Measurements from ENCODE around the gene TUT4.

TUT4 gene

GRCh38 chr1:52574594-52574993, 21.7 kb upstream of the TUT4 start:
- Histone ChIP-seq H2BK120ac (ENCODE audit: insufficient read depth, low read length, poor library complexity) (no peak overlapping the region), H3K14ac (ENCODE audit: low read length) (no peak overlapping the region), H2AK5ac (ENCODE audit: low read length) (no peak overlapping the region), H4K91ac (ENCODE audit: low read depth, low read length) (no peak overlapping the region), H2BK12ac (ENCODE audit: low read length) (no peak overlapping the region), H4K12ac (ENCODE audit: low read depth, low read length) (no peak overlapping the region), H2BK5ac (ENCODE audit: low read depth, low read length, poor library complexity) (no peak overlapping the region), H3K23ac (ENCODE audit: low read length) (no peak overlapping the region), H3K27ac (ENCODE audit: low read depth, low read length) (no peak overlapping the region), H4K8ac (ENCODE audit: low read depth, low read length) (no peak overlapping the region), H3K4me2 (ENCODE audit: low read length) (no peak overlapping the region), H3K18ac (ENCODE audit: low read length) (no peak overlapping the region), H3K9ac (ENCODE audit: low read length) (no peak overlapping the region), H3K79me2 (ENCODE audit: control insufficient read depth, insufficient read depth, low read length, poor library complexity) (no peaks in the 10 kb centered on the region), H3K36me3 (ENCODE audit: control insufficient read depth in 1 of 2, insufficient read depth in 2 of 2, low read length in 2 of 2) (no peaks in the 10 kb centered on the region), H3K4me1 (ENCODE audit: control insufficient read depth in 1 of 2, insufficient read depth in 2 of 2, low read length in 2 of 2) (peaks cover 4 to 5% of the 10 kb centered on the region in 2 experiments), H3K27me3 (ENCODE audit: insufficient read depth, low read length) (no peaks in the 10 kb centered on the region), H3K79me1 (ENCODE audit: low read length) (peaks cover 1% of the 10 kb centered on the region), H3K4ac (ENCODE audit: low read depth, low read length) (no peak overlapping the region), H3K4me3 (ENCODE audit: low read depth, low read length) (no peak overlapping the region), H2AFZ (ENCODE audit: insufficient read depth, low read length, poor library complexity) (no peak overlapping the region), H3K9me3 (ENCODE audit: insufficient read depth, low read depth, low read length) (no peaks in the 10 kb centered on the region)
- peak; percentile 42 to 85 for DNase-seq
- WGBS (ENCODE audit: extremely low coverage, insufficient coverage, insufficient read length) = no CpG with 5 or more reads among the region's 2 CpGs

DNA sequence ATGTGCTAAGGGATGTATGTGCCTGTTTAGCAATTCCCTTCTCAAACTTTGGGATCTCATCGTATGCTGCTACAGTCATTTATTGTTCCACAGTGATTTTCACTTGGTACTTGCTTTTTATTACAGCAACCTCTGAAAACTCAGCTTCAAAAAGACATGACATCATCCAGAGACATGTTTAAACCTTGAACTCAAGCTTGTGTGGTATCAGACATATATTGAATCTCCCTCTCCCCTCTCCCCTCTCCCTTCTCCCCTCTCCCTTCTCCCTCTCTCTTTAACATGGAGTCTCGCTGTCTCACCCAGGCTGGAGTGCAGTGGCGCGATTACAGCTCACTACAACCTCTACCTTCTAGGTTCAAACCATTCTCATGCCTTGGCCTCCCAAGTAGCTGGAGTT, 19.5 kb upstream of the TUT4 start:
- H4K12ac ChIP-seq (ENCODE audit: low read depth, low read length) = no peak overlapping the region
- H3K14ac ChIP-seq (ENCODE audit: low read length) = no peak overlapping the region
- H4K91ac ChIP-seq (ENCODE audit: low read depth, low read length) = no peak overlapping the region
- no peaks in the 10 kb centered on the region for H3K79me1 ChIP-seq (ENCODE audit: low read length)
- no peak overlapping the region for H3K4me3 ChIP-seq (ENCODE audit: low read depth, low read length)
- H3K4me1 ChIP-seq (ENCODE audit: control insufficient read depth in 1 of 2, insufficient read depth in 2 of 2, low read length in 2 of 2) = peaks cover 0 to 1% of the 10 kb centered on the region in 2 experiments
- H3K23ac ChIP-seq (ENCODE audit: low read length) = no peak overlapping the region
- H2BK12ac ChIP-seq (ENCODE audit: low read length) = no peak overlapping the region
- H4K8ac ChIP-seq (ENCODE audit: low read depth, low read length) = no peak overlapping the region
- H3K79me2 ChIP-seq (ENCODE audit: control insufficient read depth, insufficient read depth, low read length, poor library complexity) = no peaks in the 10 kb centered on the region
- WGBS (ENCODE audit: extremely low coverage, insufficient coverage, insufficient read length) = no CpG with 5 or more reads among the region's 4 CpGs
- no peak overlapping the region for H3K9ac ChIP-seq (ENCODE audit: low read length)
- no peaks in the 10 kb centered on the region for H3K9me3 ChIP-seq (ENCODE audit: insufficient read depth, low read depth, low read length)
- H3K4ac ChIP-seq (ENCODE audit: low read depth, low read length) = no peak overlapping the region
- DNase-seq = no peak
- H2AK5ac ChIP-seq (ENCODE audit: low read length) = no peak overlapping the region
- no peak overlapping the region for H3K4me2 ChIP-seq (ENCODE audit: low read length)
- no peaks in the 10 kb centered on the region for H3K27me3 ChIP-seq (ENCODE audit: insufficient read depth, low read length)
- H3K36me3 ChIP-seq (ENCODE audit: control insufficient read depth in 1 of 2, insufficient read depth in 2 of 2, low read length in 2 of 2) = no peaks in the 10 kb centered on the region
- no peak overlapping the region for H3K18ac ChIP-seq (ENCODE audit: low read length)
- H2BK5ac ChIP-seq (ENCODE audit: low read depth, low read length, poor library complexity) = no peak overlapping the region
- H2AFZ ChIP-seq (ENCODE audit: insufficient read depth, low read length, poor library complexity) = no peak overlapping the region
- no peak overlapping the region for H3K27ac ChIP-seq (ENCODE audit: low read depth, low read length)
- no peak overlapping the region for H2BK120ac ChIP-seq (ENCODE audit: insufficient read depth, low read length, poor library complexity)

DNA sequence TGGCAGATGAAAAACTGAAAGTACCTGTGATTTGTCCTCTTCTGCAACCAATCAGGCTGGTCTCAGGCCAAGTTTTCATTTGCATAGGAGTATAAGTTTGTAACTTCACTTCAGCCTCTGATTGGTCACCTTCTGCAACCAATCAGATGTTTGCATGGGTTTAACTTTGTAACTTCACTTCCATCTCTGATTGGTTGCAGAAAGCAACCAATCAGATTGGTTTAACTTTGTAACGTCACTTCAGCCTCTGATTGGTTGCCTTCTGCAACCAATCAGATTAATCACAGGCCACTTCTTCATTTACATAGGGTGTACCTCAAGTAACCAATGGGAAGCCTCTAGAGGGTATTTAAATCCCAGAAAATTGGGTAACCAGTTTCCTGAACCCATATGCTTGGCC, 18.9 kb upstream of the TUT4 start:
- no peak overlapping the region for H3K27ac ChIP-seq (ENCODE audit: low read depth, low read length)
- no peaks in the 10 kb centered on the region for H3K27me3 ChIP-seq (ENCODE audit: insufficient read depth, low read length)
- H3K18ac ChIP-seq (ENCODE audit: low read length) = no peak overlapping the region
- H3K79me1 ChIP-seq (ENCODE audit: low read length) = no peaks in the 10 kb centered on the region
- no peaks in the 10 kb centered on the region for H3K9me3 ChIP-seq (ENCODE audit: insufficient read depth, low read depth, low read length)
- H4K8ac ChIP-seq (ENCODE audit: low read depth, low read length) = no peak overlapping the region
- H3K23ac ChIP-seq (ENCODE audit: low read length) = no peak overlapping the region
- H2AK5ac ChIP-seq (ENCODE audit: low read length) = no peak overlapping the region
- no peak overlapping the region for H3K14ac ChIP-seq (ENCODE audit: low read length)
- H3K9ac ChIP-seq (ENCODE audit: low read length) = no peak overlapping the region
- WGBS (ENCODE audit: extremely low coverage, insufficient coverage, insufficient read length) = no CpG with 5 or more reads among the region's 1 CpG
- no peak overlapping the region for H4K12ac ChIP-seq (ENCODE audit: low read depth, low read length)
- no peak overlapping the region for H3K4me2 ChIP-seq (ENCODE audit: low read length)
- no peak overlapping the region for H4K91ac ChIP-seq (ENCODE audit: low read depth, low read length)
- H3K4me1 ChIP-seq (ENCODE audit: control insufficient read depth in 1 of 2, insufficient read depth in 2 of 2, low read length in 2 of 2) = peaks cover 0 to 1% of the 10 kb centered on the region in 2 experiments
- H3K4me3 ChIP-seq (ENCODE audit: low read depth, low read length) = no peak overlapping the region
- H3K4ac ChIP-seq (ENCODE audit: low read depth, low read length) = no peak overlapping the region
- no peak for DNase-seq
- no peak overlapping the region for H2BK12ac ChIP-seq (ENCODE audit: low read length)
- H2BK5ac ChIP-seq (ENCODE audit: low read depth, low read length, poor library complexity) = no peak overlapping the region
- H3K36me3 ChIP-seq (ENCODE audit: control insufficient read depth in 1 of 2, insufficient read depth in 2 of 2, low read length in 2 of 2) = no peaks in the 10 kb centered on the region
- H2AFZ ChIP-seq (ENCODE audit: insufficient read depth, low read length, poor library complexity) = no peak overlapping the region
- H3K79me2 ChIP-seq (ENCODE audit: control insufficient read depth, insufficient read depth, low read length, poor library complexity) = no peaks in the 10 kb centered on the region
- no peak overlapping the region for H2BK120ac ChIP-seq (ENCODE audit: insufficient read depth, low read length, poor library complexity)

- no peak overlapping the region for H3K4me2 ChIP-seq (ENCODE audit: low read length)
- no CpG with 5 or more reads among the region's 7 CpGs for WGBS (ENCODE audit: extremely low coverage, insufficient coverage, insufficient read length)
- H3K27me3 ChIP-seq (ENCODE audit: insufficient read depth, low read length) = no peaks in the 10 kb centered on the region
- no peak overlapping the region for H4K12ac ChIP-seq (ENCODE audit: low read depth, low read length)
- no peak for DNase-seq
- no peak overlapping the region for H2BK120ac ChIP-seq (ENCODE audit: insufficient read depth, low read length, poor library complexity)
- no peak overlapping the region for H3K23ac ChIP-seq (ENCODE audit: low read length)
- H3K4ac ChIP-seq (ENCODE audit: low read depth, low read length) = no peak overlapping the region
- no peak overlapping the region for H2AFZ ChIP-seq (ENCODE audit: insufficient read depth, low read length, poor library complexity)
- H2AK5ac ChIP-seq (ENCODE audit: low read length) = no peak overlapping the region
- no peak overlapping the region for H4K8ac ChIP-seq (ENCODE audit: low read depth, low read length)
- no peak overlapping the region for H3K4me3 ChIP-seq (ENCODE audit: low read depth, low read length)
- no peaks in the 10 kb centered on the region for H3K79me2 ChIP-seq (ENCODE audit: control insufficient read depth, insufficient read depth, low read length, poor library complexity)
- H2BK12ac ChIP-seq (ENCODE audit: low read length) = no peak overlapping the region
- H3K79me1 ChIP-seq (ENCODE audit: low read length) = no peaks in the 10 kb centered on the region
- H3K9me3 ChIP-seq (ENCODE audit: insufficient read depth, low read depth, low read length) = no peaks in the 10 kb centered on the region
- no peak overlapping the region for H3K14ac ChIP-seq (ENCODE audit: low read length)
- no peak overlapping the region for H3K18ac ChIP-seq (ENCODE audit: low read length)
- no peak overlapping the region for H2BK5ac ChIP-seq (ENCODE audit: low read depth, low read length, poor library complexity)
- peaks cover 0 to 1% of the 10 kb centered on the region in 2 experiments for H3K4me1 ChIP-seq (ENCODE audit: control insufficient read depth in 1 of 2, insufficient read depth in 2 of 2, low read length in 2 of 2)
- no peak overlapping the region for H3K27ac ChIP-seq (ENCODE audit: low read depth, low read length)
- no peaks in the 10 kb centered on the region for H3K36me3 ChIP-seq (ENCODE audit: control insufficient read depth in 1 of 2, insufficient read depth in 2 of 2, low read length in 2 of 2)
- no peak overlapping the region for H4K91ac ChIP-seq (ENCODE audit: low read depth, low read length)
- no peak overlapping the region for H3K9ac ChIP-seq (ENCODE audit: low read length)
These were observed 16.7 kb upstream of the TUT4 start for GRCh38 chr1:52569449-52570210.

Measured in trophoblast cell (in vitro differentiated cells and primary cell).